GM23248 (cell line): Measurements from ENCODE around the gene CACNB2. TPM values are rescaled to one million over a fixed set of nuclear protein-coding genes. Genes with fewer than 3 reads are reported as not detected.
"Not testable (repeated sequence)": the region's sequence is repeated elsewhere in the genome, so short reads cannot be mapped to it uniquely, and the experiment has no call there.

Source experiments
- DNase-seq: peaks from one replicate; pipeline ENCODE4 v3.0.0-alpha.2; 2015
- H2AFZ ChIP-seq: fragments of 200-600 bp; sonication (generic); 2 replicates; pipeline ENCODE4 v1.6.1; 2016; ENCODE audit warnings: antibody characterized with exemption
- H3F3A ChIP-seq: fragments of 200-600 bp; sonication (generic); 2 replicates; pipeline ENCODE4 v1.6.1; 2016; ENCODE audit warnings: mild to moderate bottlenecking, antibody characterized with exemption, mixed run types; ENCODE audit not compliant: insufficient read depth
- H3K27ac ChIP-seq: fragments of 200-600 bp; sonication (generic); 2 replicates; pipeline ENCODE4 v1.5.1; 2016; ENCODE audit warnings: mild to moderate bottlenecking
- H3K27me3 ChIP-seq: fragments of 200-600 bp; sonication (generic); replicated peaks from 2 replicates; pipeline ENCODE4 v1.6.1; 2016; ENCODE audit warnings: mild to moderate bottlenecking; ENCODE audit not compliant: insufficient read depth
- H3K36me3 ChIP-seq: fragments of 200-600 bp; sonication (generic); 2 replicates; pipeline ENCODE4 v1.6.1; 2016; ENCODE audit warnings: low read depth, mild to moderate bottlenecking
- H3K4me1 ChIP-seq: fragments of 200-600 bp; sonication (generic); 2 replicates; pipeline ENCODE4 v1.6.1; 2016; ENCODE audit warnings: mild to moderate bottlenecking; ENCODE audit not compliant: insufficient read depth
- H3K4me2 ChIP-seq: fragments of 200-600 bp; sonication (generic); one replicate; pipeline ENCODE4 v1.6.1; 2016; ENCODE audit warnings: mild to moderate bottlenecking; ENCODE audit not compliant: unreplicated experiment
- H3K4me3 ChIP-seq: fragments of 200-600 bp; sonication (generic); 2 replicates; pipeline ENCODE4 v1.5.1; 2016; ENCODE audit warnings: mild to moderate bottlenecking
- H3K79me2 ChIP-seq: fragments of 200-600 bp; sonication (generic); 2 replicates; pipeline ENCODE4 v1.6.1; 2016; ENCODE audit warnings: mild to moderate bottlenecking; ENCODE audit not compliant: insufficient read depth
- H3K9ac ChIP-seq: fragments of 200-600 bp; sonication (generic); 2 replicates; pipeline ENCODE4 v1.6.1; 2016; ENCODE audit warnings: mild to moderate bottlenecking
- H3K9me2 ChIP-seq: fragments of 200-600 bp; sonication (generic); 2 replicates; pipeline ENCODE4 v1.6.1; 2016; ENCODE audit warnings: mixed run types, mild to moderate bottlenecking, moderate library complexity; ENCODE audit not compliant: insufficient read depth
- H3K9me3 ChIP-seq: fragments of 200-600 bp; sonication (generic); one replicate; pipeline ENCODE4 v1.6.1; 2017; ENCODE audit warnings: low read depth
- H4K20me1 ChIP-seq: fragments of 200-600 bp; sonication (generic); 2 replicates; pipeline ENCODE4 v1.6.0; 2016; ENCODE audit not compliant: insufficient read depth
- EZH2 ChIP-seq: fragments of 200-600 bp; sonication (generic); IDR thresholded peaks from 2 replicates; pipeline ENCODE4 v1.6.1; 2018; ENCODE audit warnings: antibody characterized with exemption, mild to moderate bottlenecking; ENCODE audit not compliant: insufficient read depth, poor library complexity, severe bottlenecking
- EZH2phosphoT487 ChIP-seq: fragments of 200-600 bp; sonication (generic); IDR thresholded peaks from 2 replicates; pipeline ENCODE4 v1.6.1; 2018; ENCODE audit warnings: antibody characterized with exemption, moderate library complexity, mild to moderate bottlenecking, low read depth; ENCODE audit not compliant: insufficient read depth
- WGBS, 2 experiments: methylation state at CpG; one replicate each; pipeline ENCODE4 v1.1.6; 2015 to 2017; ENCODE audit warnings: low lambda C conversion rate in 2 of 2, low coverage in 1 of 2; ENCODE audit errors: missing lambda C conversion rate in 2 of 2; 5-methylcytosine and 5-hydroxymethylcytosine counted together
- in situ Hi-C: fragments of 300-500 bp; cut with MboI; formaldehyde crosslinking; loops from 2 replicates; pipeline ENCODE4 v1.15.0; 2020
- polyA plus RNA-seq: library from polyadenylated mRNA; unstranded; fragments of >200 nt; fragmentation: Nextera tagmentation; extraction: Ambion mirVana; gene quantifications from 2 replicates; pipeline ENCODE4 v1.2.1, GENCODE V29; 2016
- total RNA-seq: library from RNA; depleted of rRNA; stranded (reverse); fragments of >200 nt; shearing (Covaris generic); gene quantifications from 2 replicates; pipeline ENCODE4 v1.2.3, GENCODE V29; 2014

Gene CACNB2
- total and polyA plus RNA-seq, 2 experiments from 2014 or later: 0.31 to 0.32 TPM

DNA sequence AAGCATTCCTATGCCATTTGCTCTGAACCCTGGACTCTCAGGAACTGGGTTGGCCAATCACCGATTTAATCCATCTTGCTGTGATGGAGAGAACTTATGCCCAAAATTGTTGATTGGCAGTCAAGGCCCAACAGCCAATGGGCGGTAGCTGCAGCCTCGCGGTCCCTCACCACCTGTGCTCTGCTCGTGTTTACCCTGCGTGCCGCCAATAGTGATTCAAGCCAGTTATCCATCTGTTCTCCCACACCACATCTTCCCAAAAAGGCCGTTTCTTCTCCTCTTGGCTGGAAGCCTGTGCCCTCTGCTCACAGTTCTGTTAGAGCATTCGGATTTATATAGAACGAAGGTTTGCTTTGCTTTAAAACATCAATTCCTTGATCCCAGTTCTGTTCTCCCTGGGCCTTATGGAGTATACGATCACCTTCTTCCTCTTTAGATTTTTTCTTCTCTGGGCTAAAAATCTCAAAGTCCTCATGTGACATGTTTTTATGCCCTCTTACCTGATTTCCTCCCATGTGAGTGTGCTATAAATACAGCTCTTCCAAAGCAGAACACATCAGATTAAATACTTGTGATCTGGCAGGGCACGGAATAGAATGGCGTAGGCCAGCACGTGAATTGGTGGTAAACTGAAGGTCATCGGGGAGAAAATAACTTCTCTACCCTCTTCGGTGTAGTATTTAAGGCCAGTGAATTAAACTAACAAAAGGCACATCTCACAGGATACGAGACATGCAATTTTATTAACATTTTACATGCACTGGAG lies 298.3 kb downstream of the CACNB2 start:
- no peak overlapping the region for H3K4me2 ChIP-seq
- H3K4me3 ChIP-seq: no peak overlapping the region
- no peaks in the 10 kb centered on the region for H3K36me3 ChIP-seq
- no peak overlapping the region for H2AFZ ChIP-seq
- no peak for TF ChIP-seq EZH2phosphoT487
- no peak for TF ChIP-seq EZH2
- H3K9me2 ChIP-seq: no peaks in the 10 kb centered on the region
- no peaks in the 10 kb centered on the region for H3K9me3 ChIP-seq
- no peak overlapping the region for H3K9ac ChIP-seq
- H3K79me2 ChIP-seq: no peaks in the 10 kb centered on the region
- DNase-seq: no peak
- no peak overlapping the region for H3K27ac ChIP-seq
- no peaks in the 10 kb centered on the region for H3F3A ChIP-seq
- in situ Hi-C loops: no loop called here
- H3K27me3 ChIP-seq: no peaks in the 10 kb centered on the region
- H4K20me1 ChIP-seq: no peaks in the 10 kb centered on the region
- no peaks in the 10 kb centered on the region for H3K4me1 ChIP-seq
- WGBS, 2 experiments: 77 to 81% methylated on average over 17 of the region's 17 CpGs

GRCh38 chr10:18439601-18440000 lies 299.4 kb downstream of the CACNB2 start:
- Histone ChIP-seq H3K27me3 (no peaks in the 10 kb centered on the region), H3K27ac (no peak overlapping the region), H2AFZ (no peak overlapping the region), H3K4me2 (no peak overlapping the region), H3K4me1 (no peaks in the 10 kb centered on the region), H3K9ac (no peak overlapping the region), H4K20me1 (no peaks in the 10 kb centered on the region), H3K4me3 (no peak overlapping the region), H3F3A (no peaks in the 10 kb centered on the region), H3K9me3 (no peaks in the 10 kb centered on the region), H3K36me3 (no peaks in the 10 kb centered on the region), H3K9me2 (no peaks in the 10 kb centered on the region), H3K79me2 (no peaks in the 10 kb centered on the region)
- DNase-seq: no peak
- WGBS, 2 experiments: 39 to 42% methylated on average over 4 of the region's 4 CpGs
- in situ Hi-C loops: no loop called here
- TF ChIP-seq EZH2phosphoT487: no peak
- no peak for TF ChIP-seq EZH2

DNA sequence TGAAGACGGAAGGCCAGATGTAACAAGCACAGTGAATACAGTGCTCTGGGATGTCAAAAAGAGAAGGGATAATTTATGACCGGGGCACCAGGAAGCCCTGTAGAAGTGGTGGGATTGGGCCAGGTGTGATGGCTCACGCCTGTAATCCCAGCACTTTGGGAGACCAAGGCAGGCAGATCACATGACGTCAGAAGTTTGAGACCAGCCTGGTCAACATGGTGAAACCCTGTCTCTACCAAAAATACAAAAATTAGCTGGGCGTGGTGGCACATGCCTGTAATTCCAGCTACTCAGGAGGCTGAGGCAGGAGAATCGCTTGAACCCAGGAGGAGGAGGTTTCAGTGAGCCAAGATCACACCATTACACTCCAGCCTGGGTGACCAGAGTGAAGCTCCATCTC lies 305.4 kb downstream of the CACNB2 start:
- H3K4me3 ChIP-seq, H3F3A ChIP-seq, H3K27ac ChIP-seq, H2AFZ ChIP-seq, H3K79me2 ChIP-seq, DNase-seq, in situ Hi-C loops, H3K4me2 ChIP-seq, H3K36me3 ChIP-seq, H3K27me3 ChIP-seq, H3K4me1 ChIP-seq, H4K20me1 ChIP-seq, H3K9ac ChIP-seq, H3K9me3 ChIP-seq, H3K9me2 ChIP-seq: not testable (repeated sequence)
- 58 to 68% methylated on average over 6 of the region's 6 CpGs for WGBS, 2 experiments

GRCh38 chr10:18446205-18446604 lies 306.0 kb downstream of the CACNB2 start:
- Histone ChIP-seq H3K27ac (no peak overlapping the region), H3K79me2 (no peaks in the 10 kb centered on the region), H3K4me1 (no peaks in the 10 kb centered on the region), H4K20me1 (no peaks in the 10 kb centered on the region), H2AFZ (no peak overlapping the region), H3K4me3 (no peak overlapping the region), H3F3A (no peaks in the 10 kb centered on the region), H3K9ac (no peak overlapping the region), H3K27me3 (no peaks in the 10 kb centered on the region), H3K9me2 (no peaks in the 10 kb centered on the region), H3K36me3 (no peaks in the 10 kb centered on the region), H3K9me3 (no peaks in the 10 kb centered on the region), H3K4me2 (no peak overlapping the region)
- no peak for DNase-seq
- in situ Hi-C loops: no loop called here
- TF ChIP-seq EZH2 (no peak), EZH2phosphoT487 (no peak)

GRCh38 chr10:18449611-18450026 lies 309.4 kb downstream of the CACNB2 start:
- H3K9me3 ChIP-seq: no peaks in the 10 kb centered on the region
- 68 to 71% methylated on average over 7 of the region's 7 CpGs for WGBS, 2 experiments
- H3K4me1 ChIP-seq: no peaks in the 10 kb centered on the region
- H4K20me1 ChIP-seq: no peaks in the 10 kb centered on the region
- no peaks in the 10 kb centered on the region for H3K36me3 ChIP-seq
- H3F3A ChIP-seq: no peaks in the 10 kb centered on the region
- H3K9me2 ChIP-seq: no peaks in the 10 kb centered on the region
- no peak overlapping the region for H3K4me3 ChIP-seq
- H3K27me3 ChIP-seq: no peaks in the 10 kb centered on the region
- H3K4me2 ChIP-seq: no peak overlapping the region
- no peaks in the 10 kb centered on the region for H3K79me2 ChIP-seq
- DNase-seq: no peak
- no peak overlapping the region for H2AFZ ChIP-seq
- H3K9ac ChIP-seq: no peak overlapping the region
- no peak for TF ChIP-seq EZH2phosphoT487
- TF ChIP-seq EZH2: no peak
- in situ Hi-C loops: no loop called here
- no peak overlapping the region for H3K27ac ChIP-seq
